Aorta (tissue), 5 donors: ENCODE data around the gene ZG16B. TPM values are rescaled to one million over a fixed set of nuclear protein-coding genes. Genes with fewer than 3 reads are reported as not detected.
A peak's percentile ranks its signal among the peaks of the same experiment; 100 is the strongest.

Experiments used
- ATAC-seq: fragments of 200-7000 bp; cut with Tn5 transposase; one replicate; pipeline ENCODE4 v1.9.1; 2022; ENCODE audit warnings: moderate library complexity; ENCODE audit not compliant: low FRiP score
- DNase-seq, 2 donors: peaks; one replicate each; pipeline ENCODE4 v3.0.0-alpha.2; 2020
- H3K27ac ChIP-seq, 2 donors: one replicate each; pipeline ENCODE4 v1.5.1; 2013; ENCODE audit warnings: low read length in 2 of 2, mild to moderate bottlenecking in 2 of 2, moderate library complexity in 2 of 2, control low read depth in 1 of 2, inconsistent platforms in 1 of 2, low read depth in 1 of 2
- H3K27me3 ChIP-seq, 2 donors: one replicate each; pipeline ENCODE4 v1.6.1; 2013; ENCODE audit warnings: control low read depth in 1 of 2, low read length in 1 of 2, mild to moderate bottlenecking in 1 of 2, moderate library complexity in 1 of 2; ENCODE audit not compliant: insufficient read depth in 2 of 2, control insufficient read depth in 1 of 2
- H3K36me3 ChIP-seq, 2 donors: one replicate each; pipeline ENCODE4 v1.6.1; 2013; ENCODE audit warnings: control low read depth in 1 of 2, low read length in 1 of 2, mild to moderate bottlenecking in 1 of 2; ENCODE audit not compliant: insufficient read depth in 2 of 2, control insufficient read depth in 1 of 2
- H3K4me1 ChIP-seq, 2 donors: one replicate each; pipeline ENCODE4 v1.6.1; 2013; ENCODE audit warnings: low read length in 2 of 2, control low read depth in 1 of 2, mild to moderate bottlenecking in 1 of 2, moderate library complexity in 1 of 2; ENCODE audit not compliant: insufficient read depth in 2 of 2, control insufficient read depth in 1 of 2
- H3K4me3 ChIP-seq, 2 donors: one replicate each; pipeline ENCODE4 v1.5.1; 2013; ENCODE audit warnings: low read length in 2 of 2, control low read depth in 1 of 2, mild to moderate bottlenecking in 1 of 2
- H3K9me3 ChIP-seq: one replicate; pipeline ENCODE4 v1.6.1; 2013; ENCODE audit warnings: mild to moderate bottlenecking, low read length; ENCODE audit not compliant: control insufficient read depth
- WGBS, 2 donors: extraction: QIAGEN DNeasy Blood & Tissue Kit; methylation state at CpG; one replicate each; pipeline ENCODE4 v1.1.7; 2013; 5-methylcytosine and 5-hydroxymethylcytosine counted together
- intact Hi-C, 2 donors: fragments of 100-400 bp; cut with DNase I; formaldehyde crosslinking; loops; one replicate each; pipeline versions ENCODE4 v1.14.2 to v1.15.0; 2022
- polyA plus RNA-seq, 2 donors: library from polyadenylated mRNA; stranded (reverse); fragments of 200-250 nt; gene quantifications; one replicate each; pipeline ENCODE4 v1.2.3, GENCODE V29; 2013
- total RNA-seq, 2 donors: library from RNA; stranded (reverse); fragmentation: NEBNext Ultra II Directional; extraction: Animal tissue kit (Norgen Biotek cat#: 25700); gene quantifications; one replicate each; pipeline ENCODE4 v1.2.1, GENCODE V29; 2021
- donor health status: healthy with polysubstance abuse.
- donor health status: Bipolar disorder and iron deficiency.
- donor health status: DM: no; HTN: no; CAD: no.
- donor health status: DM: no; HTN: no; CAD: no.
- donor health status: DM: yes; HTN: yes; CAD: no.

ZG16B gene
- total and polyA plus RNA-seq, 4 donors: 0.48 to 4.8 TPM; not detected in 2

GRCh38 chr16:2826591-2827373 lies 3.3 kb upstream of the ZG16B start:
- 70 to 71% methylated on average over 19 of the region's 19 CpGs for WGBS, 2 donors
- DNase-seq: peak in 1 of 2 donors; percentile 73

GRCh38 chr16:2827374-2827791 lies 2.7 kb upstream of the ZG16B start:
- no peak for ATAC-seq
- 68 to 74% methylated on average over 15 of the region's 15 CpGs for WGBS, 2 donors
- intact Hi-C loops: no loop called here
- Histone ChIP-seq H3K4me1 (no peaks in the 10 kb centered on the region), H3K4me3 (no peak overlapping the region), H3K9me3 (no peaks in the 10 kb centered on the region), H3K27me3 (no peaks in the 10 kb centered on the region), H3K36me3 (no peaks in the 10 kb centered on the region), H3K27ac (no peak overlapping the region)
- no peak for DNase-seq

More at GRCh38 chr16:2826591-2827373, 3.3 kb upstream of the ZG16B start:
- Histone ChIP-seq H3K4me1 (no peaks in the 10 kb centered on the region), H3K27ac (no peak overlapping the region), H3K9me3 (no peaks in the 10 kb centered on the region), H3K4me3 (no peak overlapping the region), H3K36me3 (no peaks in the 10 kb centered on the region), H3K27me3 (no peaks in the 10 kb centered on the region)
- intact Hi-C loops: no loop called here
- ATAC-seq: no peak

- no peak overlapping the region for H3K27ac ChIP-seq
- no peaks in the 10 kb centered on the region for H3K27me3 ChIP-seq
- no peaks in the 10 kb centered on the region for H3K36me3 ChIP-seq
- DNase-seq (peak; percentile 39 to 57), ATAC-seq (no peak)
- H3K9me3 ChIP-seq: no peaks in the 10 kb centered on the region
- WGBS, 2 donors: 66 to 72% methylated on average over 14 of the region's 14 CpGs
- intact Hi-C loops: no loop called here
- H3K4me3 ChIP-seq: no peak overlapping the region
- H3K4me1 ChIP-seq: no peaks in the 10 kb centered on the region
Observed at GRCh38 chr16:2827831-2828520, 2.1 kb upstream of the ZG16B start.

GRCh38 chr16:2828521-2828840 lies 1.6 kb upstream of the ZG16B start:
- intact Hi-C loops: no loop called here
- no peak overlapping the region for H3K4me3 ChIP-seq
- ATAC-seq (no peak), DNase-seq (peak; percentile 11 to 66)
- WGBS, 2 donors: 90 to 91% methylated on average over 8 of the region's 8 CpGs
- no peaks in the 10 kb centered on the region for H3K36me3 ChIP-seq
- H3K27ac ChIP-seq: no peak overlapping the region
- H3K27me3 ChIP-seq: no peaks in the 10 kb centered on the region
- no peaks in the 10 kb centered on the region for H3K9me3 ChIP-seq
- no peaks in the 10 kb centered on the region for H3K4me1 ChIP-seq

- 85% methylated on average over 17 of the region's 17 CpGs for WGBS, 2 donors
- Histone ChIP-seq H3K27me3 (no peaks in the 10 kb centered on the region), H3K9me3 (no peaks in the 10 kb centered on the region), H3K4me1 (no peaks in the 10 kb centered on the region), H3K4me3 (no peak overlapping the region), H3K36me3 (no peaks in the 10 kb centered on the region), H3K27ac (no peak overlapping the region)
- intact Hi-C loops: no loop called here
- no peak for ATAC-seq
- peak; percentile 37 to 64 for DNase-seq
Observed at GRCh38 chr16:2828876-2829430, 1.1 kb upstream of the ZG16B start.

GRCh38 chr16:2830355-2830695 lies 222 bp downstream of the ZG16B start:
- H3K4me1 ChIP-seq: no peaks in the 10 kb centered on the region
- H3K27me3 ChIP-seq: no peaks in the 10 kb centered on the region
- no peak overlapping the region for H3K4me3 ChIP-seq
- no peak overlapping the region for H3K27ac ChIP-seq
- no peaks in the 10 kb centered on the region for H3K36me3 ChIP-seq
- intact Hi-C loops: no loop called here
- ATAC-seq: no peak
- WGBS, 2 donors: 79 to 81% methylated on average over 5 of the region's 5 CpGs
- peak in 1 of 2 donors; percentile 63 for DNase-seq
- no peaks in the 10 kb centered on the region for H3K9me3 ChIP-seq

- intact Hi-C loops: no loop called here
- no peaks in the 10 kb centered on the region for H3K9me3 ChIP-seq
- H3K4me3 ChIP-seq: no peak overlapping the region
- DNase-seq (peak; percentile 26 to 62), ATAC-seq (no peak)
- no peaks in the 10 kb centered on the region for H3K36me3 ChIP-seq
- no peaks in the 10 kb centered on the region for H3K27me3 ChIP-seq
- no peaks in the 10 kb centered on the region for H3K4me1 ChIP-seq
- WGBS, 2 donors: 73 to 77% methylated on average over 15 of the region's 15 CpGs
- no peak overlapping the region for H3K27ac ChIP-seq
Observed at GRCh38 chr16:2831203-2831602, 1.1 kb downstream of the ZG16B start.

- Histone ChIP-seq H3K27me3 (no peaks in the 10 kb centered on the region), H3K36me3 (no peaks in the 10 kb centered on the region), H3K4me3 (no peak overlapping the region), H3K27ac (no peak overlapping the region), H3K9me3 (no peaks in the 10 kb centered on the region), H3K4me1 (no peaks in the 10 kb centered on the region)
- WGBS, 2 donors: 69 to 74% methylated on average over 7 of the region's 7 CpGs
- intact Hi-C loops: no loop called here
- no peak for ATAC-seq
- no peak for DNase-seq
Observed at GRCh38 chr16:2833776-2834175, 3.7 kb downstream of the ZG16B start.

- DNase-seq: no peak
- Histone ChIP-seq H3K9me3 (no peaks in the 10 kb centered on the region), H3K27ac (no peak overlapping the region), H3K36me3 (no peaks in the 10 kb centered on the region), H3K4me1 (no peaks in the 10 kb centered on the region), H3K4me3 (no peak overlapping the region), H3K27me3 (no peaks in the 10 kb centered on the region)
- 84 to 85% methylated on average over 3 of the region's 3 CpGs for WGBS, 2 donors
- ATAC-seq: no peak
- intact Hi-C loops: no loop called here
Observed at GRCh38 chr16:2834968-2835367, 4.9 kb downstream of the ZG16B start.
